HUES48 (cell line): Measurements from ENCODE around the gene TRH.
A peak's percentile ranks its signal among the peaks of the same experiment; 100 is the strongest.

Experiments
- H3K27ac ChIP-seq: one replicate; pipeline ENCODE4 v1.7.0; 2013; ENCODE audit warnings: low read depth, low read length, inconsistent platforms
- H3K27me3 ChIP-seq: 2 replicates; pipeline ENCODE4 v1.6.1; 2013; ENCODE audit warnings: mild to moderate bottlenecking, low read length; ENCODE audit not compliant: control insufficient read depth, insufficient read depth
- H3K36me3 ChIP-seq: 2 replicates; pipeline ENCODE4 v1.6.1; 2013; ENCODE audit warnings: low read length; ENCODE audit not compliant: control insufficient read depth, insufficient read depth
- H3K4me1 ChIP-seq: 2 replicates; pipeline ENCODE4 v1.6.1; 2013; ENCODE audit warnings: mild to moderate bottlenecking, low read length; ENCODE audit not compliant: control insufficient read depth, insufficient read depth
- H3K4me3 ChIP-seq: 2 replicates; pipeline ENCODE4 v1.5.1; 2013; ENCODE audit warnings: mild to moderate bottlenecking, low read depth, low read length
- H3K9ac ChIP-seq: 2 replicates; pipeline ENCODE4 v1.6.1; 2013; ENCODE audit warnings: mild to moderate bottlenecking, low read depth, low read length, moderate library complexity
- H3K9me3 ChIP-seq: 2 replicates; pipeline ENCODE4 v1.6.1; 2013; ENCODE audit warnings: low read length; ENCODE audit not compliant: control insufficient read depth, insufficient read depth

TRH gene, protein sequence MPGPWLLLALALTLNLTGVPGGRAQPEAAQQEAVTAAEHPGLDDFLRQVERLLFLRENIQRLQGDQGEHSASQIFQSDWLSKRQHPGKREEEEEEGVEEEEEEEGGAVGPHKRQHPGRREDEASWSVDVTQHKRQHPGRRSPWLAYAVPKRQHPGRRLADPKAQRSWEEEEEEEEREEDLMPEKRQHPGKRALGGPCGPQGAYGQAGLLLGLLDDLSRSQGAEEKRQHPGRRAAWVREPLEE

DNA sequence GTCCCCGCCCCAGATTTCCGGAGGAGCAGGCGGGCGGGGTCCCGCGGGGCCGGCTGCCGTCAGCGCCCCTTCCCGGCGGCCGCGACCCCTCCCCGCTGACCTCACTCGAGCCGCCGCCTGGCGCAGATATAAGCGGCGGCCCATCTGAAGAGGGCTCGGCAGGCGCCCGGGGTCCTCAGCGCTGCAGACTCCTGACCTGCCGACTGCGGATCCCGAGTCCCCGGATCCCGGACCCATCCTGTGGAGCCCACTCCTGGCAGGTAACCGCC, at the start of gene TRH:
Gene TRH, plus strand, starts transcription at position 157 of the 269 bp plus-strand sequence. CDS start 1,097 bp downstream, outside the sequence.
- Histone ChIP-seq H3K9me3 (no peaks in the 10 kb centered on the region), H3K9ac (no peak within 1 kb of the TSS), H3K4me3 (peak within 1 kb of the TSS; percentile 52), H3K27me3 (peaks cover 98% of the 10 kb centered on the region), H3K27ac (no peak within 1 kb of the TSS), H3K36me3 (no peaks in the 10 kb centered on the region), H3K4me1 (peaks cover 4% of the 10 kb centered on the region; the same call in 1 of the 2 replicates)

DNA sequence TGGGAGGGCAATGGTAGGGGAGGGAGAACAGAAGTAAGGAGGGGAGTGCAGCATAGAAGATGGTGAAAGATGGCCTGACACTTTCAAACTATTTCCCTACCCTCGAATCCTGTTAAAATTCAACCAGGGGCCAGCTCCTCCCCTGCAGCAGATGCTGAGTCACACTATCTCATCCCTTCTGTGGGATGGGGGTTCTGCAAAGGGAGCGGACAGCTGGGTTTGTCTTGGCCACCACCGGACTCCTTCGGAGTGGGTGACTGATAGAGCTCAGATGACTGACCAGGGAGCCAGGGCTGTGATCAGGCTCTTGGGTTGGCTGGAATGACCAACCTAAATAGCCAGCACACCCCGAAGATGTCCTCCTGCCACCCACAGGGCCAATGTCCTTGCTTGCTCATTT, 47.4 kb upstream of the TRH start:
- no peaks in the 10 kb centered on the region for H3K27me3 ChIP-seq
- no peak overlapping the region for H3K9ac ChIP-seq
- H3K36me3 ChIP-seq = no peaks in the 10 kb centered on the region
- H3K4me3 ChIP-seq = no peak overlapping the region
- H3K27ac ChIP-seq = no peak overlapping the region
- no peaks in the 10 kb centered on the region for H3K4me1 ChIP-seq
- H3K9me3 ChIP-seq = peaks cover 4% of the 10 kb centered on the region

DNA sequence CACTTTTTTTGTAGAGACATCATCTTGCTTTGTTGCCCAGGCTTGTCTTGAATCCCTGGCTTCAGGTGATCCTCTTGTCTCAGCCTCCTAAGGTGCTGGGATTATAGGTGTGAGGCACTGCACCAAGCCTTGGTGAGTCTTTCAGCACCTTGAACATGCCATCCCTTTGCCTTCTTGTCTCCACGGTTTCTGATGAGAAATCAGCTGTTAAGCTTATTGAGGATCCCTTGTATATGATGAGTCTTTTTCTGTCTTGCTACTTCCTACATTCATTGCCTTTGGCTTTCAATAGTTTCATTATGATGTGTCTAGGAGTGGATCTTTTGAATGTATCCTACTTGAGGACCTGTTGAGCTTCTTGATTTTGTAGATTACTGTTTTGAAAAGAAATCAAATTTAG, 45.1 kb upstream of the TRH start:
- H3K4me1 ChIP-seq = no peaks in the 10 kb centered on the region
- H3K9ac ChIP-seq = no peak overlapping the region
- no peaks in the 10 kb centered on the region for H3K36me3 ChIP-seq
- H3K27me3 ChIP-seq = peaks cover 12% of the 10 kb centered on the region
- no peak overlapping the region for H3K27ac ChIP-seq
- peaks cover 4% of the 10 kb centered on the region for H3K9me3 ChIP-seq
- no peak overlapping the region for H3K4me3 ChIP-seq

DNA sequence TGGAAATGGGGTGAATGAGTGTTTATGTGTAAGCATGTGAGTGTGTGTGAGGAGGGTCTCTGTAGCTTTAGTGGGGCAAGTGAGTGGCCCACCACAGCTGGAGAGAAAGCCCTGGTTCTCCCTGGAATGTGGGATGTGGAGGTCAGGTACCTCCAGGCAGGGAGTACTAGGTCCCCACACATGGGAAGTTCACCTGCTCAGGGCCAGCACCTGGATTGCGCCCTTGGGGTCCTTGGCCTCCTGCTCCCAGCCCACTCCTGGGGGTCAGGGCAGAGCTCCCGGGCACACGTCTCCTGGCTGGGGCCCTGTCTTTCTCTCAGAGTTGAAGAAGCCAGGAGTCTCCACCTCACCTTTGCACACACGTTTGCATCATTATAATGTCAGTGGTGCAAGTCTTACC, 41.0 kb upstream of the TRH start:
- Histone ChIP-seq H3K9ac (no peak overlapping the region), H3K27ac (no peak overlapping the region), H3K27me3 (peaks cover 12% of the 10 kb centered on the region), H3K4me3 (no peak overlapping the region), H3K36me3 (no peaks in the 10 kb centered on the region), H3K4me1 (no peaks in the 10 kb centered on the region), H3K9me3 (peaks cover 4% of the 10 kb centered on the region)

DNA sequence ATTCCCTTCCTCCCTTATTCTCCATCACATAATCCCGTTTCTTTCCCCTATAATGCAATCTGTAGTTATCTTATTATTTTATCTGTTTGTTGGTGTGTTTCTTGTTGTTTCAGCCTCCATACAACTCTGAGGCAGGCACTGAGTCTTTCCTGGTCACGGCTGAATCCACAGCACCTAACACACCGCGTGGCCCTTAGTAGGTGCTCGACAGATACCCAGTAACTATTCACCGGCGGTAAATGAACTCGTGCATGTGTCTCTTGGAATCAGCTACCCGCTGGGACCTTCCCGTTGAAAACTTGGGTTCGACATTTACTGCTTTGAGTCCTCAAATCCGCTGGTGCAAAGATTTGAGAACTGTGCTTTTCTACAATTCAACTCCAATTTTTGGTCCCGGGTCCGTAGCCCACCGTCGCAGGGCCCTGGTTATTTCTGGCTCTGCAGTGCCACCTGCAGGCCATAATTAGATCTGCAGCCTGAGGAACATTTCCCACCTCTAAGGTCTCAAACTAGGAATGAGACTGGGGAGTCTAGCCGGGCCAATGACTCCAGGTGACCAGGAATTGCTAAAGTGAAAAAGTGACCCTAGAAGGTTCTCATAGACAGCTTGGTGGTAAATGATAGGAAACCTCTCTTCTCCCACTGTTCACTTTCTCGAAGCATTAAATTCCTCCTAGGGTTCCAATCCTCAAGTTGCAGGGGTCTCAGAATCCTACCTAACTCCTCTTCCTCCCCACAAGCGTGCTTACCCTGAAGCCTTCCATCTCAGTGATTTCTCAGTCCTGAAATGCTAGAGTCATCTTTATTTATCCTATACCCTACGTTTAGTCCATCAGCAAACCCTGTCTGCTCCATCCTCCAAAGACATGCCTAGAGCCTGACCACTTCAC, 40.0 kb upstream of the TRH start:
- Histone ChIP-seq H3K4me1 (no peaks in the 10 kb centered on the region), H3K9ac (no peak overlapping the region), H3K36me3 (no peaks in the 10 kb centered on the region), H3K27me3 (peaks cover 12% of the 10 kb centered on the region), H3K4me3 (no peak overlapping the region), H3K9me3 (no peaks in the 10 kb centered on the region; the same call in none of the 2 replicates), H3K27ac (no peak overlapping the region)

DNA sequence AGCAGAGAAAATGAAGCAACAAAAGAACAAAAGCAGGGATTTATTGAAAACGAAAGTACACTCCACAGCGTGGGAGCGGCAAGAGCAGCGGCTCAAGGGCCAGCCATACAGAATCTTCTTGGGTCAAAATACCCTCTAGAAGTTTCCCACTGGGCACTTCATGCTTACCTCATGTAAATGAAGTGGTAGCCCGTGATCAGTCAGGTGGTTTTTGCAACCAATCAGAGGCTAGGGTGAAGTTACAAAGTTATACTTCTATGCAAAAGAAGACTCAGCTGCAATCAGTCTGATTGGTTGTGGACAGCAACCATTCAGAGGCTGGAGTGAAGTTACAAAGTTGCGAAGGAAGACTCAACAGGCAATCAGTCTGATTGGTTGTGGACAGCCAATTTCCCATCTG, 37.8 kb upstream of the TRH start:
- Histone ChIP-seq H3K4me1 (no peaks in the 10 kb centered on the region), H3K27me3 (peaks cover 12% of the 10 kb centered on the region), H3K4me3 (no peak overlapping the region), H3K9me3 (no peaks in the 10 kb centered on the region), H3K27ac (no peak overlapping the region), H3K9ac (no peak overlapping the region), H3K36me3 (no peaks in the 10 kb centered on the region)

DNA sequence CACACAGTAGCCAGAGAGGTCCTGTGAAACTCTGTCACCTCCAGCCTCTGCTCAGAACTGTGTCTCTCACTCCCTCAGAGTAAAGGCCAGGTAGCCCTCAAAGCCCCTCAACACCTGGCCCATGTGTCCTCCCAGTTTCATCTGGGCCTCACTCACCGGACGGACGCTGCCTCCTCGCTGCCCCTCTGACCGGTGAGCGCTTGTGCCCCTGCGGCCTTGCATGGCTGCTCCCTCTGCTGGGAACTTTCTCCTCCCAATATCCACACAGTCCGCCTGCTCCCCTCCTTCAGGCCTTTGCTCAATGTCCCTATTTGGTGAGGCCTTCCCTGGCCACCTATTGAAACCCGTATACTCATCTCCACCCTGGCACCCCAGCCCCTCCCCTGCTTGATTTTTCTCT, 36.8 kb upstream of the TRH start:
- Histone ChIP-seq H3K4me3 (no peak overlapping the region), H3K4me1 (no peaks in the 10 kb centered on the region), H3K36me3 (no peaks in the 10 kb centered on the region), H3K27me3 (peaks cover 12% of the 10 kb centered on the region), H3K27ac (no peak overlapping the region), H3K9me3 (no peaks in the 10 kb centered on the region), H3K9ac (no peak overlapping the region)

DNA sequence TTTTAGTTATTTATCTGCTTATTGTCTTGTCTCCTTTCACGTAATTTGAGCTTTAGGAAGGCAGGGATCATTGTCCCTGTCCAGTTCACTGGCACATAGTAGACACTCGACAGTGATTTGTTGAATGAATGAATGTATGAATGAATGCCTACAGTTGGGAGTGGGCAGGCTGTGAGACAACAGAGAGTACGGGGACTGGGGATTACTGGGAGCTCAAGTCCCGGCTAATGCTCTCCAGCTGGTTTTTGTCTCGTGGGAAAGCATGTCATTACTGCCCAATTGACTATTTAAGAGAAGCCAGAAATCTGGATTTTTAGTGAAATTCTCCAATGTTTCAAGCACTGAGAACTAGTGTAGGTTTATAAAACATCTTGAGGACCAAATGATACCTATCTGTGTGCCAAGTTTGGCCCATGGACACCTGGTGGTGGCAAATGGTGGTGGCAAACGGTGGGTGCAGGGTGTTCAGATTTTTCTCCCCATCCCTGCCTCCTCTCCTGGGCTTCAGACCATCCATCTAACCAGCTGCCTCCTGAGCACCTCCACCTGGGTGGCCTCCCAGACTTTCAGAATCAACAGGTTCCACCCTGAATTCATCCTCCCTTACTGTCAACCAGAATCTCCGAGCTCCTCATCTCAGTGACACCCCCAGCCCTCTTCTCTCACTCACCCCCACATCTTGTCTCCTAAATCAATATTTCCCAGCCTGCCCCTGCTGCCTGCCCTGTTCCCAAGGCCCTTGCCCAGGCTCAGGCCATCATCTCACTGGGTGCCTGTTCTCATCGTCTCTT, 36.2 kb upstream of the TRH start:
- H3K4me1 ChIP-seq = no peaks in the 10 kb centered on the region
- H3K4me3 ChIP-seq = no peak overlapping the region
- H3K9ac ChIP-seq = no peak overlapping the region
- no peaks in the 10 kb centered on the region for H3K9me3 ChIP-seq
- no peak overlapping the region for H3K27ac ChIP-seq
- H3K27me3 ChIP-seq = peaks cover 9% of the 10 kb centered on the region
- H3K36me3 ChIP-seq = no peaks in the 10 kb centered on the region

DNA sequence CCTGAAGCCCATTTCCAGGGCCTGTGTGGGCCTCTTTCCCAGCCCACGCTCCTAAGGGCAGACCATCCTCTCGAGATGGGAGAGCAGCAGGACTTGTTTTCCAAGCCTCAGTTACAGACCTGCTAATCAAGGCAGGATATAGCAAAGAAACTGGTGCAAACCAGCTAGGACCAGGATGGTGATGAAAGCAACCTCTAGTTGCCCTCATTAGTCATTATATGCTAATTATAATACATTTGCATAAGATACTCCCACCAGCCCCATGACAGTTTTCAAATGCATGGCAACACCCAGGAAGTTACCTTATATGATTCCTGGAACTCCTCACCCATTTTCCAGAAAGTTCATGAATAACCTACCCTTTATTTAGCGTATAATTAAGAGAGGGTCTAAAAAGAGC, 34.4 kb upstream of the TRH start:
- Histone ChIP-seq H3K36me3 (no peaks in the 10 kb centered on the region), H3K27ac (no peak overlapping the region), H3K4me3 (no peak overlapping the region), H3K27me3 (no peaks in the 10 kb centered on the region), H3K9me3 (no peaks in the 10 kb centered on the region), H3K4me1 (no peaks in the 10 kb centered on the region), H3K9ac (no peak overlapping the region)

DNA sequence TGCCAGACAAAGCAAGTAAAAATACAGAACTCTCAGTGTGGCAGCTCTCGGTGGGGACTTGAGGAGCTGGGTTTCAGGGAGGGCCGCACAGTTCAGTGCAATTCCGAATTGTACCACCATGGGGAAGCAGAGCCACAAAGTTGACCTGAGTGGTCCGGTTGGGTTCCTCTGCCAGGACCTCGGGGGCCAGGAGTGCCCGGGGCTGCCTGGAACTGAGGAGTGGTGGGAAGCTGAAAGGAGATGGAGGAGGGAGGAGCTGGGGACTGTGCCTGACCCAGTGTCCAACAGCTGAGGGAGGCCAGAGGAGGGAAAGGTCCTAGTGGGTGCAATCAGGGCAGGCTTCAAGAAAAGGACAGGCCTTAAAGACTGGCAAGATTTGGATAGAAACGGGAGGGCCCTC, 32.2 kb upstream of the TRH start:
- H3K27me3 ChIP-seq = no peaks in the 10 kb centered on the region
- no peak overlapping the region for H3K27ac ChIP-seq
- H3K9me3 ChIP-seq = no peaks in the 10 kb centered on the region
- H3K9ac ChIP-seq = no peak overlapping the region
- H3K36me3 ChIP-seq = no peaks in the 10 kb centered on the region
- H3K4me3 ChIP-seq = no peak overlapping the region
- no peaks in the 10 kb centered on the region for H3K4me1 ChIP-seq

DNA sequence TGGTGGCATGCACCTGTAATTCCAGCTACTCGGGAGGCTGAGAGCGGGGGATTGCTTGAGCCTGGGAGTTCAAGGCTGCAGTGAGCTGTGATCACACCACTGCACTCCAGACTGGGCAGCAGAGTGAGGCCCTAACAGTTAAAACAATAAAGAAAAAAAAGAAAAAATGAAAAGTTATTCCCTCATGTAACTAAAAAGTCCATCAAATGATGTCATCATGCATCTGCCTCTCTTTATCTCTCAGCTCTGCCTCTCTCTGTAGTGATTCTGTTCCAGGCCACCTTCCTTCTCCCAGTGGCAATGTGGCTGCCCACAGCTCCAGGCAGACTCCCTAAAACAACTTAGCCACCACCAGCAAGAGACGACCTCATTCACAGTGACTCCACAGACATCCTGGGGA, 31.5 kb upstream of the TRH start:
- no peaks in the 10 kb centered on the region for H3K4me1 ChIP-seq
- no peak overlapping the region for H3K4me3 ChIP-seq
- no peak overlapping the region for H3K27ac ChIP-seq
- no peaks in the 10 kb centered on the region for H3K36me3 ChIP-seq
- no peak overlapping the region for H3K9ac ChIP-seq
- H3K9me3 ChIP-seq = no peaks in the 10 kb centered on the region
- H3K27me3 ChIP-seq = no peaks in the 10 kb centered on the region
